Activated T-cell treated with anti-CD3 and anti-CD28 coated beads, Interleukin-2, amount 50 U/mL, for 4 hours (primary cell): ENCODE measurements around the gene BMAL1. TPM values are rescaled to one million over a fixed set of nuclear protein-coding genes. Genes with fewer than 3 reads are reported as not detected.

Source experiments
- ATAC-seq, 2 donors: fragments of 200-7000 bp; cut with Tn5 transposase; one replicate each; pipeline ENCODE4 v1.10.0; 2021
- DNase-seq: peaks from one replicate; pipeline ENCODE4 v3.0.0-alpha.2; 2020
- H3K27me3 Mint-ChIP-seq: one replicate; pipeline ENCODE4 v1.8.0; 2021; ENCODE audit warnings: low read depth, mixed read lengths
- H3K36me3 Mint-ChIP-seq: one replicate; pipeline ENCODE4 v1.8.0; 2022; ENCODE audit warnings: mixed read lengths; ENCODE audit not compliant: insufficient read depth
- H3K4me1 Mint-ChIP-seq: one replicate; pipeline ENCODE4 v1.8.0; 2021; ENCODE audit warnings: low read depth, mixed read lengths
- H3K4me3 Mint-ChIP-seq: one replicate; pipeline ENCODE4 v1.8.0; 2021; ENCODE audit warnings: mild to moderate bottlenecking, moderate library complexity, mixed read lengths
- H3K9me3 Mint-ChIP-seq: one replicate; pipeline ENCODE4 v1.8.0; 2021; ENCODE audit warnings: mixed read lengths
- total RNA-seq, 3 donors: library from RNA; stranded (reverse); gene quantifications; one replicate each; pipeline ENCODE4 v1.2.1, GENCODE V29; 2021

The BMAL1 gene
- total RNA-seq, 3 donors from 2014 or later: 8.8 to 15.5 (median 14.0) TPM

- no peak overlapping the region for H3K4me3 Mint-ChIP-seq
- H3K9me3 Mint-ChIP-seq: no peaks in the 10 kb centered on the region
- peaks cover 24% of the 10 kb centered on the region for H3K36me3 Mint-ChIP-seq
- ATAC-seq (no peak), DNase-seq (no peak)
- H3K4me1 Mint-ChIP-seq: peaks cover 62% of the 10 kb centered on the region
- H3K27me3 Mint-ChIP-seq: no peaks in the 10 kb centered on the region
Measured at GRCh38 chr11:13328286-13328685, 50.7 kb downstream of the BMAL1 start.

- Mint-ChIP-seq H3K4me1 (peaks cover 68% of the 10 kb centered on the region), H3K27me3 (no peaks in the 10 kb centered on the region), H3K4me3 (no peak overlapping the region), H3K36me3 (peaks cover 17% of the 10 kb centered on the region), H3K9me3 (no peaks in the 10 kb centered on the region)
- peak in 1 of 2 donors; percentile 30 for ATAC-seq
- no peak for DNase-seq
Measured at GRCh38 chr11:13329670-13330356, 52.2 kb downstream of the BMAL1 start.

- ATAC-seq: no peak
- Mint-ChIP-seq H3K4me1 (peaks cover 80% of the 10 kb centered on the region), H3K9me3 (no peaks in the 10 kb centered on the region), H3K27me3 (no peaks in the 10 kb centered on the region), H3K36me3 (peaks cover 16% of the 10 kb centered on the region), H3K4me3 (no peak overlapping the region)
- DNase-seq: no peak
Measured at GRCh38 chr11:13332124-13332523, 54.5 kb downstream of the BMAL1 start.

- H3K4me1 Mint-ChIP-seq: peaks cover 84% of the 10 kb centered on the region
- no peaks in the 10 kb centered on the region for H3K27me3 Mint-ChIP-seq
- ATAC-seq: no peak
- peaks cover 8% of the 10 kb centered on the region for H3K36me3 Mint-ChIP-seq
- no peaks in the 10 kb centered on the region for H3K9me3 Mint-ChIP-seq
- no peak overlapping the region for H3K4me3 Mint-ChIP-seq
- no peak for DNase-seq
Measured at GRCh38 chr11:13333456-13333957, 55.9 kb downstream of the BMAL1 start.

- H3K4me3 Mint-ChIP-seq: no peak overlapping the region
- H3K27me3 Mint-ChIP-seq: no peaks in the 10 kb centered on the region
- peaks cover 85% of the 10 kb centered on the region for H3K4me1 Mint-ChIP-seq
- ATAC-seq (no peak), DNase-seq (no peak)
- H3K36me3 Mint-ChIP-seq: peaks cover 5% of the 10 kb centered on the region
- H3K9me3 Mint-ChIP-seq: no peaks in the 10 kb centered on the region
Measured at GRCh38 chr11:13334034-13334786, 56.6 kb downstream of the BMAL1 start.

- no peaks in the 10 kb centered on the region for H3K9me3 Mint-ChIP-seq
- no peaks in the 10 kb centered on the region for H3K27me3 Mint-ChIP-seq
- DNase-seq: peak; percentile 63
- peak; percentile 41 to 42 for ATAC-seq
- peaks cover 84% of the 10 kb centered on the region for H3K4me1 Mint-ChIP-seq
- H3K36me3 Mint-ChIP-seq: no peaks in the 10 kb centered on the region
- no peak overlapping the region for H3K4me3 Mint-ChIP-seq
Measured at GRCh38 chr11:13335319-13335718, 57.7 kb downstream of the BMAL1 start.

- no peaks in the 10 kb centered on the region for H3K9me3 Mint-ChIP-seq
- H3K4me3 Mint-ChIP-seq: no peak overlapping the region
- H3K4me1 Mint-ChIP-seq: peaks cover 78% of the 10 kb centered on the region
- ATAC-seq (no peak), DNase-seq (no peak)
- H3K36me3 Mint-ChIP-seq: no peaks in the 10 kb centered on the region
- no peaks in the 10 kb centered on the region for H3K27me3 Mint-ChIP-seq
Measured at GRCh38 chr11:13336246-13336878, 58.8 kb downstream of the BMAL1 start.

GRCh38 chr11:13338019-13338426 is 60.4 kb downstream of the BMAL1 start:
- peak in 1 of 2 donors; percentile 41 for ATAC-seq
- DNase-seq: no peak
- Mint-ChIP-seq H3K9me3 (no peaks in the 10 kb centered on the region), H3K36me3 (no peaks in the 10 kb centered on the region), H3K4me3 (peak overlapping the region; percentile 66), H3K4me1 (peaks cover 65% of the 10 kb centered on the region), H3K27me3 (no peaks in the 10 kb centered on the region)

GRCh38 chr11:13338427-13339069 is 61.0 kb downstream of the BMAL1 start:
- no peaks in the 10 kb centered on the region for H3K36me3 Mint-ChIP-seq
- no peaks in the 10 kb centered on the region for H3K27me3 Mint-ChIP-seq
- no peaks in the 10 kb centered on the region for H3K9me3 Mint-ChIP-seq
- H3K4me3 Mint-ChIP-seq: peak overlapping the region; percentile 66
- DNase-seq (no peak), ATAC-seq (peak; percentile 25 to 63)
- peaks cover 61% of the 10 kb centered on the region for H3K4me1 Mint-ChIP-seq

GRCh38 chr11:13339195-13340153 is 61.9 kb downstream of the BMAL1 start:
- Mint-ChIP-seq H3K4me1 (peaks cover 57% of the 10 kb centered on the region), H3K4me3 (no peak overlapping the region), H3K9me3 (no peaks in the 10 kb centered on the region), H3K36me3 (peaks cover 3% of the 10 kb centered on the region), H3K27me3 (no peaks in the 10 kb centered on the region)
- DNase-seq: no peak
- peak; percentile 29 to 33 for ATAC-seq

GRCh38 chr11:13341026-13341425 is 63.4 kb downstream of the BMAL1 start:
- Mint-ChIP-seq H3K36me3 (peaks cover 5% of the 10 kb centered on the region), H3K4me3 (no peak overlapping the region), H3K4me1 (peaks cover 53% of the 10 kb centered on the region), H3K9me3 (no peaks in the 10 kb centered on the region), H3K27me3 (no peaks in the 10 kb centered on the region)
- ATAC-seq: no peak
- DNase-seq: no peak

GRCh38 chr11:13343067-13343466 is 65.5 kb downstream of the BMAL1 start:
- Mint-ChIP-seq H3K4me1 (peaks cover 51% of the 10 kb centered on the region), H3K4me3 (no peak overlapping the region), H3K9me3 (no peaks in the 10 kb centered on the region), H3K36me3 (peaks cover 7% of the 10 kb centered on the region), H3K27me3 (no peaks in the 10 kb centered on the region)
- ATAC-seq (no peak), DNase-seq (no peak)

GRCh38 chr11:13343931-13344717 is 66.5 kb downstream of the BMAL1 start:
- Mint-ChIP-seq H3K4me3 (no peak overlapping the region), H3K9me3 (no peaks in the 10 kb centered on the region), H3K27me3 (no peaks in the 10 kb centered on the region), H3K36me3 (peaks cover 7% of the 10 kb centered on the region), H3K4me1 (peaks cover 46% of the 10 kb centered on the region)
- DNase-seq (peak; percentile 67), ATAC-seq (peak; percentile 60 to 73)
